PFSK-1 (cell line): ENCODE measurements around the gene NT5DC1.
A peak's percentile ranks its signal among the peaks of the same experiment; 100 is the strongest.

ENCODE experiments used
- FOXP2 ChIP-seq: optimal IDR thresholded peaks from 2 replicates; pipeline ENCODE3; 2011; ENCODE audit warnings: borderline replicate concordance, control low read depth, inconsistent platforms; ENCODE audit not compliant: insufficient read depth; ENCODE audit errors: extremely low read length, extremely low read depth
- POLR2AphosphoS5 ChIP-seq: IDR thresholded peaks from 2 replicates; pipeline ENCODE4 v1.6.1; 2012; ENCODE audit warnings: low read depth, mild to moderate bottlenecking, control low read depth, low read length, moderate library complexity
- REST ChIP-seq, 2 experiments: IDR thresholded peaks; 2 replicates each; pipeline versions ENCODE4 v1.6.1 to v1.8.0; 2011 to 2012; ENCODE audit warnings: low read depth in 2 of 2, low read length in 2 of 2, control low read depth in 1 of 2, inconsistent platforms in 1 of 2, mild to moderate bottlenecking in 1 of 2, moderate library complexity in 1 of 2; ENCODE audit not compliant: insufficient read depth in 1 of 2
- SIN3A ChIP-seq: IDR thresholded peaks from 2 replicates; pipeline ENCODE4 v1.6.1; 2012; ENCODE audit warnings: mild to moderate bottlenecking, low read length, moderate library complexity, borderline replicate concordance; ENCODE audit not compliant: insufficient read depth
- TAF1 ChIP-seq: IDR thresholded peaks from 2 replicates; pipeline ENCODE4 v1.6.1; 2012; ENCODE audit warnings: low read length, control low read depth, borderline replicate concordance; ENCODE audit not compliant: insufficient read depth

The NT5DC1 gene

GRCh38 chr6:116271149-116271708 is 170.6 kb downstream of the NT5DC1 start:
- no peak for TF ChIP-seq POLR2AphosphoS5
- no peak for TF ChIP-seq REST (IDR thresholded peaks at IDR 0.05; ENCODE audit: insufficient read depth in 1 of 2, low read depth in 2 of 2, low read length in 2 of 2)
- no peak for TF ChIP-seq TAF1
- TF ChIP-seq SIN3A = no peak
- TF ChIP-seq FOXP2 = no peak

GRCh38 chr6:116277124-116277523 is 176.5 kb downstream of the NT5DC1 start:
- TF ChIP-seq TAF1 = no peak
- no peak for TF ChIP-seq FOXP2
- no peak for TF ChIP-seq REST (IDR thresholded peaks at IDR 0.05; ENCODE audit: insufficient read depth in 1 of 2, low read depth in 2 of 2, low read length in 2 of 2)
- TF ChIP-seq POLR2AphosphoS5 = no peak
- TF ChIP-seq SIN3A = no peak

- TF ChIP-seq TAF1 (no peak), SIN3A (no peak), POLR2AphosphoS5 (no peak), FOXP2 (no peak), REST (IDR thresholded peaks at IDR 0.05; ENCODE audit: insufficient read depth in 1 of 2, low read depth in 2 of 2, low read length in 2 of 2) (no peak)
Measured at GRCh38 chr6:116278481-116278829, 177.8 kb downstream of the NT5DC1 start.

GRCh38 chr6:116278854-116279231 is 178.2 kb downstream of the NT5DC1 start:
- TF ChIP-seq REST (IDR thresholded peaks at IDR 0.05; ENCODE audit: insufficient read depth in 1 of 2, low read depth in 2 of 2, low read length in 2 of 2) (no peak), SIN3A (0 out of 2 replicates have a peak, but pooled peaks have one; percentile 65)
